Mesenchymal stem cell (in vitro differentiated cells and primary cell): ENCODE results near the gene LAMA4.

ENCODE experiments used
- DNase-seq: peaks from one replicate; pipeline ENCODE4 v3.0.0-alpha.2; 2013
- H2AFZ ChIP-seq: one replicate; pipeline ENCODE4 v1.6.1; 2013; ENCODE audit warnings: low read depth, mild to moderate bottlenecking, control low read depth, inconsistent platforms, low read length, moderate library complexity
- H2AK5ac ChIP-seq: 2 replicates; pipeline ENCODE4 v1.6.1; 2013; ENCODE audit warnings: low read length, moderate library complexity, mild to moderate bottlenecking, inconsistent platforms; ENCODE audit not compliant: severe bottlenecking
- H2BK120ac ChIP-seq: one replicate; pipeline ENCODE4 v1.6.1; 2013; ENCODE audit warnings: low read depth, mild to moderate bottlenecking, inconsistent platforms, low read length, moderate library complexity
- H2BK12ac ChIP-seq, 2 experiments: one replicate each; pipeline ENCODE4 v1.6.1; 2013; ENCODE audit warnings: inconsistent platforms in 2 of 2, low read length in 2 of 2, mild to moderate bottlenecking in 2 of 2, moderate library complexity in 2 of 2, control low read depth in 1 of 2
- H2BK15ac ChIP-seq: one replicate; pipeline ENCODE4 v1.6.1; 2013; ENCODE audit warnings: mild to moderate bottlenecking, low read depth, inconsistent platforms; ENCODE audit not compliant: poor library complexity, severe bottlenecking
- H2BK5ac ChIP-seq: 2 replicates; pipeline ENCODE4 v1.6.1; 2013; ENCODE audit warnings: low read depth, mild to moderate bottlenecking, low read length, control low read depth, inconsistent platforms; ENCODE audit not compliant: poor library complexity, severe bottlenecking
- H3K14ac ChIP-seq, 2 experiments: one replicate each; pipeline ENCODE4 v1.6.1; 2013; ENCODE audit warnings: inconsistent platforms in 2 of 2, low read length in 2 of 2, control low read depth in 1 of 2, mild to moderate bottlenecking in 1 of 2, moderate library complexity in 1 of 2
- H3K18ac ChIP-seq, 2 experiments: one replicate each; pipeline ENCODE4 v1.6.1; 2013; ENCODE audit warnings: inconsistent platforms in 2 of 2, low read length in 2 of 2, control low read depth in 1 of 2, low read depth in 1 of 2, mild to moderate bottlenecking in 1 of 2
- H3K23ac ChIP-seq, 2 experiments: one replicate each; pipeline ENCODE4 v1.6.1; 2013; ENCODE audit warnings: inconsistent platforms in 2 of 2, low read length in 2 of 2, mild to moderate bottlenecking in 2 of 2, moderate library complexity in 2 of 2, control low read depth in 1 of 2
- H3K27ac ChIP-seq: 2 replicates; pipeline ENCODE4 v1.5.1; 2013; ENCODE audit warnings: mild to moderate bottlenecking, moderate library complexity, low read length, control low read depth, inconsistent platforms; ENCODE audit not compliant: poor library complexity, severe bottlenecking
- H3K27me3 ChIP-seq, 2 experiments: 2 replicates each; pipeline versions ENCODE4 v1.6.1 to v1.7.0; 2013; ENCODE audit warnings: low read length in 2 of 2, mild to moderate bottlenecking in 2 of 2, moderate library complexity in 2 of 2, control low read depth in 1 of 2, inconsistent platforms in 1 of 2; ENCODE audit not compliant: control insufficient read depth in 1 of 2, insufficient read depth in 1 of 2
- H3K36me3 ChIP-seq, 2 experiments: 2 replicates each; pipeline versions ENCODE4 v1.6.1 to v1.7.0; 2013; ENCODE audit warnings: low read length in 2 of 2, control low read depth in 1 of 2, inconsistent platforms in 1 of 2, low read depth in 1 of 2, mild to moderate bottlenecking in 1 of 2; ENCODE audit not compliant: insufficient read depth in 2 of 2, control insufficient read depth in 1 of 2
- H3K4ac ChIP-seq, 2 experiments: one replicate each; pipeline ENCODE4 v1.6.1; 2013; ENCODE audit warnings: inconsistent platforms in 2 of 2, low read length in 2 of 2, mild to moderate bottlenecking in 2 of 2, moderate library complexity in 2 of 2, control low read depth in 1 of 2, low read depth in 1 of 2
- H3K4me1 ChIP-seq: 2 replicates; pipeline ENCODE4 v1.6.1; 2013; ENCODE audit warnings: low read depth, low read length, control low read depth; ENCODE audit not compliant: control insufficient read depth, insufficient read depth
- H3K4me2 ChIP-seq: 2 replicates; pipeline ENCODE4 v1.6.1; 2013; ENCODE audit warnings: low read length, mild to moderate bottlenecking, inconsistent platforms; ENCODE audit not compliant: poor library complexity, severe bottlenecking
- H3K4me3 ChIP-seq, 2 experiments: 2 replicates each; pipeline versions ENCODE4 v1.5.1 to v1.7.0; 2013; ENCODE audit warnings: low read length in 2 of 2, mild to moderate bottlenecking in 2 of 2, control low read depth in 1 of 2, low read depth in 1 of 2; ENCODE audit not compliant: insufficient read depth in 1 of 2
- H3K79me1 ChIP-seq: replicated peaks from 2 replicates; pipeline ENCODE4 v1.6.1; 2013; ENCODE audit warnings: mild to moderate bottlenecking, control low read depth, low read length, inconsistent platforms; ENCODE audit not compliant: poor library complexity, severe bottlenecking
- H3K9ac ChIP-seq: 2 replicates; pipeline ENCODE4 v1.7.0; 2013; ENCODE audit warnings: mild to moderate bottlenecking, low read length, moderate library complexity
- H3K9me3 ChIP-seq: 2 replicates; pipeline ENCODE4 v1.7.0; 2013; ENCODE audit warnings: mild to moderate bottlenecking, low read length; ENCODE audit not compliant: control insufficient read depth
- H4K8ac ChIP-seq: one replicate; pipeline ENCODE4 v1.6.1; 2013; ENCODE audit warnings: inconsistent platforms, mild to moderate bottlenecking, low read length, moderate library complexity
- H4K91ac ChIP-seq: one replicate; pipeline ENCODE4 v1.6.1; 2013; ENCODE audit warnings: mild to moderate bottlenecking, low read length, inconsistent platforms
- WGBS: methylation state at CpG from one replicate; pipeline ENCODE4 v1.1.7; 2013; ENCODE audit warnings: mixed read lengths; 5-methylcytosine and 5-hydroxymethylcytosine counted together

The LAMA4 gene

GRCh38 chr6:112155886-112156285 is 98.5 kb downstream of the LAMA4 start:
- Histone ChIP-seq H3K18ac (peak overlapping the region in 1 of 2 experiments; percentile 4), H3K4me3 (no peak overlapping the region), H3K9me3 (no peaks in the 10 kb centered on the region), H4K8ac (peak overlapping the region; percentile 0), H2AFZ (peak overlapping the region; percentile 80), H2AK5ac (no peak overlapping the region), H4K91ac (no peak overlapping the region), H3K36me3 (peaks cover 0 to 100% of the 10 kb centered on the region in 2 experiments), H3K27me3 (no peaks in the 10 kb centered on the region), H3K4ac (no peak overlapping the region), H3K9ac (peak overlapping the region; percentile 12), H2BK5ac (no peak overlapping the region), H3K23ac (no peak overlapping the region), H2BK15ac (no peak overlapping the region), H3K27ac (no peak overlapping the region), H3K4me1 (no peaks in the 10 kb centered on the region), H2BK120ac (no peak overlapping the region), H3K79me1 (no peaks in the 10 kb centered on the region), H3K4me2 (no peak overlapping the region), H3K14ac (peak overlapping the region in 1 of 2 experiments; percentile 9), H2BK12ac (peak overlapping the region in 1 of 2 experiments; percentile 8)
- 8% methylated on average over 2 of the region's 3 CpGs for WGBS
- DNase-seq: peak; percentile 29

GRCh38 chr6:112154711-112155110 is 99.7 kb downstream of the LAMA4 start:
- H4K8ac ChIP-seq: no peak overlapping the region

GRCh38 chr6:112153926-112154607 is 100.3 kb downstream of the LAMA4 start:
- Histone ChIP-seq H2BK120ac (no peak overlapping the region), H3K9me3 (no peaks in the 10 kb centered on the region), H3K18ac (no peak overlapping the region), H2AFZ (no peak overlapping the region), H3K27ac (no peak overlapping the region), H4K8ac (no peak overlapping the region), H3K9ac (peak overlapping the region; percentile 52), H3K36me3 (peaks cover 0 to 100% of the 10 kb centered on the region in 2 experiments), H4K91ac (no peak overlapping the region), H3K4me2 (no peak overlapping the region), H2BK15ac (no peak overlapping the region), H3K14ac (no peak overlapping the region), H3K79me1 (no peaks in the 10 kb centered on the region), H3K23ac (no peak overlapping the region), H3K4ac (no peak overlapping the region), H3K4me1 (no peaks in the 10 kb centered on the region), H2BK12ac (no peak overlapping the region), H3K27me3 (no peaks in the 10 kb centered on the region), H2AK5ac (no peak overlapping the region), H3K4me3 (no peak overlapping the region), H2BK5ac (no peak overlapping the region)
- DNase-seq: peak; percentile 78
- 60% methylated on average over 4 of the region's 5 CpGs for WGBS

More at GRCh38 chr6:112154711-112155110, 99.7 kb downstream of the LAMA4 start:
- Histone ChIP-seq H3K27me3 (no peaks in the 10 kb centered on the region), H2AK5ac (no peak overlapping the region), H3K36me3 (peaks cover 0 to 100% of the 10 kb centered on the region in 2 experiments), H3K79me1 (no peaks in the 10 kb centered on the region), H3K27ac (no peak overlapping the region), H4K91ac (no peak overlapping the region), H3K4me1 (no peaks in the 10 kb centered on the region), H3K18ac (no peak overlapping the region), H2BK120ac (no peak overlapping the region), H3K9ac (peak overlapping the region; percentile 52), H3K14ac (no peak overlapping the region), H3K23ac (no peak overlapping the region), H3K9me3 (no peaks in the 10 kb centered on the region), H2AFZ (no peak overlapping the region), H2BK12ac (no peak overlapping the region), H3K4me3 (no peak overlapping the region), H2BK15ac (no peak overlapping the region), H3K4me2 (no peak overlapping the region), H3K4ac (no peak overlapping the region), H2BK5ac (no peak overlapping the region)
- 60% methylated on average over 1 of the region's 2 CpGs for WGBS
- DNase-seq: no peak

- WGBS: 48% methylated on average over 3 of the region's 5 CpGs
- no peaks in the 10 kb centered on the region for H3K9me3 ChIP-seq
- peak overlapping the region in 1 of 2 experiments; percentile 46 for H2BK12ac ChIP-seq
- H4K91ac ChIP-seq: no peak overlapping the region
- H2BK15ac ChIP-seq: no peak overlapping the region
- H3K4me1 ChIP-seq: no peaks in the 10 kb centered on the region
- no peaks in the 10 kb centered on the region for H3K79me1 ChIP-seq
- no peak overlapping the region for H2AFZ ChIP-seq
- H2AK5ac ChIP-seq: no peak overlapping the region
- no peak overlapping the region for H3K14ac ChIP-seq
- no peak overlapping the region for H2BK120ac ChIP-seq
- H3K18ac ChIP-seq: no peak overlapping the region
- H3K4me2 ChIP-seq: no peak overlapping the region
- peaks cover 0 to 96% of the 10 kb centered on the region in 2 experiments for H3K36me3 ChIP-seq
- no peaks in the 10 kb centered on the region for H3K27me3 ChIP-seq
- no peak overlapping the region for H2BK5ac ChIP-seq
- H3K4me3 ChIP-seq: no peak overlapping the region
- H3K27ac ChIP-seq: no peak overlapping the region
- no peak overlapping the region for H3K4ac ChIP-seq
- DNase-seq: peak; percentile 50
- H3K9ac ChIP-seq: peak overlapping the region; percentile 77
- H3K23ac ChIP-seq: no peak overlapping the region
- no peak overlapping the region for H4K8ac ChIP-seq
Measured at GRCh38 chr6:112150363-112150762, 104.0 kb downstream of the LAMA4 start.
